ENCODE results near the gene ZNHIT1.

- TF ChIP-seq POLR2AphosphoS5 (IDR thresholded peaks at IDR 0.05) (no peak), CTCF (IDR thresholded peaks at IDR 0.05) (no peak)
Observed at GRCh38 chr7:101245147-101245668, 27.2 kb downstream of the ZNHIT1 start.
